GM19324 (cell line): ENCODE data around the gene EPHB2.

ENCODE experiments used
- ATAC-seq: cut with Tn5 transposase; IDR thresholded peaks from one replicate; pipeline ENCODE4 v1.9.1; 2021; ENCODE audit warnings: mild to moderate bottlenecking, moderate library complexity; ENCODE audit not compliant: unreplicated experiment, low FRiP score

Gene EPHB2

DNA sequence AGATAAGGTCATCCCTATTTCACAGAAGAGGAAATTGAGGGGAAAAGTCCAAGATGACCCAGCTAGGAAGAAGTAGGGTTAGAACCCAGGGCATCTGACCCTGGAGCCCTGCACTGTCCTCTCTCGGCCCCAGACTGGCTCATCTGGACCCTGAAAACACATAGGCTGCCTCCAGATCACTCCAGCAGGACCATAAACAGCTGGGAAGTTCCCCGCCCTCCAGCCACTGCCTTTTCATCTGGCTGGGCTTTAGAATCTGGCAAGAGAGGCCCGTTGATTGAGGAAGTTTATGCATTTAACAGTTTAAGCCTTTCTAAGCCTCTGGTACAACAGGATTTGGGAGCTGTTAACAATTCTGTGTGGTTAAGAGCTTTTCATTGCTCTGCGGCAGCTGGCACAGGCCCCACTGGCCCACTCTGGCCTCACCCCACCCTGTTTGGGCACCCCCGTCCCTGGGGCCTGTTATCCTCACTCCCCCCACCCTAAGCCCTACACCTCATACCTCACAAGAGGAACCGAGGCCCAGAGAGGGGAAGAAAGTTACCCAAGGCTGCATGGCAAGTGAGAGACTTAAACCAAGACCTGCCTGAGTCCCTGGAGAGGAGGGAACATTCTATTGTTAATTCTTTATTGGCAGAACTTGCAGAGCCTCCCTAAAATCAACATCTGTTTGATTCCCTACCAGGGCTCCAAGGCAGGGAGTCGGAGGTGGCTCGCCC, 84.2 kb downstream of the EPHB2 start:
- no peak for ATAC-seq

DNA sequence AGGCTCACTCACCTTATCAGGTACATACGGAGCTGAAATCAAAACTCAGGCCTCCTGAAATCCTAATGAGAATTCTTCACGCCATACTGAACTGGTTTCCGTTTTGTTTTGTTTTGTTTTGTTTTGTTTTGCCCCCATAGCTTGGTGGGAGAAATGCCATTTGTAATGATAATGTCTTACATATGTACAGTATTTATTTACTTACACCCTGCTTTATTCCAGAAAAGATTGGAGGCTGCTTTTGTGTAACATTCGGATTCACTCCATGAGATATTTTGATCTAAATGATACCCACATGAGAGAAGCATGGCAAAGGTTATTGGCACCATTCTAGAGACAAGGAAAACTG, 84.7 kb downstream of the EPHB2 start:
- no peak for ATAC-seq

DNA sequence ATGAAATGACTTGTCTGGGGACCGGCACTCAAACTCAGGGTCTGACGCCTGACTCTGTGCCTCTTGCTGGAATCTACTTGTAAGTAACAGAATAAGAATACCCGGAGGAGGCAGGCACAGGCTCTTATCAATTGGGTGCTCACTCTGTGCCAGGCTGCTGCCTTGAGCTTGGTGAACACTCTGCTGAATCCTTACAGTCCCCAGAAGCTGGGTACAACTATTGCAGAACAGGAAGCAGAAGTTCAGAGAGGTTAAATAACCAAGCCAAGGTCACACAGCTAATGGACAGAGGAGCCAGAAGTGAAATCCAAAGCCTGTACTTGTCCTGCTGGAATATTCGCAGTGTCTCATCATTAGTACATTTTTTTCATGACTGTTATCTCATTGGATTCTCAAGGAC, 86.0 kb downstream of the EPHB2 start:
- no peak for ATAC-seq

DNA sequence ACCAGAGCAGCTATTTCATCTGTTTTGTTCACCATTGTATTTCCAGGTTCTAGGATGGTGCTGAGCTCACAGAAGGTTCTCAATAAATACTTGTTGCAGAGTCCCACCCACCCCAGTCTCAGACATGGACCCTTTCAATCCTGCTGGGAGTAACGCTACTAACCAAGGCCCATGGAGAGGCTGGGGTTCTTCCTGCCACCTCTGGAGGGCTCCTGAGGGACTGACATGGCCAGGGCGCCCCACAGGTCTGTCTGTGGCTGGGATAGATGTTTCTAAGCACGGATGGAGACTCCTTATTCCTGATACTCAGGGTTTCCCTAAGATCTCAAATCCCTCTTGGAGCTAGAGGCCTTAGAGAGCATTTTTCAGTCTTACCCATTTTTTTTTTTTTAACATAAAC, 87.4 kb downstream of the EPHB2 start:
- ATAC-seq, result no peak

DNA sequence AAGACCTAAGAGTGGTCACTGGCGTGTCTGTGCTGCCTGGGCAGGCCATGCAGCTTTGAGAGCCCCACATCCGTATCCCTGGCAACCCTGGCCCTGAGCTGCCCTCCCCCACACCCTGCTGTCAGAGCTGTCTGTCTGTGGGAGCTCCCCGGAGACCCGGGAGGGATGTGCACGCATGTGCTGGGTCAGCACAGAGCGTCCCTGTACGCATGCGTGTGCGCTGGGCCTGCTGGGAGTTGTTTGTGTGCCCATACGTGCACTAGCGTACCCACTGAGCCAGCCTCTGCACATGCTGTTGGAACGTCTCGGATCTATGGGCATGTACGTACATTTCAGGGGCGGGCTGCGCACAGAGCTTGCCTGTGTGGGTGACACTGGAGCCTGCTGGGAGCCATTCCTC, 89.3 kb downstream of the EPHB2 start:
- ATAC-seq, result no peak

DNA sequence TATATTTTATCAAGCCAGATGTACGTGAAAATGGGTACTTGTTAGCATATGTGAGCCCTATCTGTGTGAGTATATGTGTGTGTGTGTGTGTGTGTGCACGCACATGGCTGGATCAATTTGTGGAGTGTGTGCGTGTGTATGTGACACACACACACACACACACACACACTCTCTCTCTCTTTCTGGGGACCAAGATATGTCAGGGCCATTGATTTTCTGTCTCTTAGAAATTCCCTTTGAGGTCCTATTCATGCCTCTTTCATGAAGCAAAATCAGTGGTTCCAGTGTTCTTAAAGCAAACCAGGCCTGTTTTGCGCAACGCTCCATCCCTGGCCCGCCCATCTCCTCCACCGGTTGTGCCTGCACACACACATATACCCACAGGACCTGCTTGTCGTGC, 90.0 kb downstream of the EPHB2 start:
- no peak for ATAC-seq

DNA sequence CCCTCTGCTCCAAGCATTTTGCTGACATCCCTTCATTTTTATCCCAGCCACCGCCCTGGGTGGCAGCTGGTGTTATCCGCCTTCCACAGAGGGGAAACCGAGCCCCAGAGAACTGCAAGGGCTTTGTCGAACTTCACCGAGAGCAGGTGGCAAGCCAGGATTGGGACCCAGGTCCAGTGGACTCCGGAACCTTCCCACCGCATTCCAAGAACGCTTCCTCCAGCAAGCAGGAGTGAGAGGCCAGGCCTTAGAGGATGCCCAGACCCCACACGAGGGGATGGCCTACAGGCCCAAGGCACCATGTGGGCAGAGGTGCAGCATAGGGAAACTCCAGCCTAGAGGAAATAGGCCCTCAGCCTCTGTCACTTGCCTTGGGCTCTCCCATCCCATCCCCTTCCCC, 90.7 kb downstream of the EPHB2 start:
- no peak for ATAC-seq

DNA sequence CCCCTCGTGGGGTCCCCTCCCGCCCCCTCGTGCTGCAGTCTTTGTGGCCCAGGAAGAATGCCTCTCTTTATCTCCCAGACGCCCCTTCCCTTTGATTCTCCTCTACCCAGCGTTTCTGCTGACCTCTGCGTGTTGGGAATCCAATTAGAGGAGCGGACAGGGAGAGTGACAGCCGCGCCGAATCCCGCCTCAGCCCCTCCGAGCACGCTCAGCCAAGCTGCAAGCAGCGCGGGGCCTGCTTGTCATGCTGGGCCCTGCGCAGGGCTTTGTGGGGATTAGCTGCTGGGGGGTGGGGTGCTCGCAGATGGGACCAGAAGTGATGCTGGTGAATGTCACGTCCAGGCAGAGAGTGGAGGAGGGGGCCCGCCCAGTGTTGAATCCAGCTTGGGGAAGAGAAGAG, 91.1 kb downstream of the EPHB2 start:
- ATAC-seq, result no peak

DNA sequence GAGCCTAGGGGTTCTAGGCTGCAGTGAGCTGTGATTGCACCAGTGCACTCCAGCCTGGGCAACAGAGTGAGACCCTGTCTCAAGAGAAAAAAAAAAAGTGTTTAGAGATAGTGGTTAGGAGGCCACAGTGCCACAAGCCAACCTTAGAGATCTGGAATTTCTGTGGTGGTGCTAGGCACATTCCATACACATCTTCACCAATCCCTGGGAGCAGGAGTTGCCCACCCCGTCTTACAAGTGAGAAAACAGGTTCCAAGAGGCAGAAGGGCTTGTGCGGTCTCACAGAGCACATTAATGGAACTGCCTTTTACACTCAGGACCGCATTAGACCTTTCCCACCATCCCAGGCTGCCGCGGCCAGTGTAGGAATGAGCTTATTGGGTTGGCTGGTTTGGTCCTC, 93.2 kb downstream of the EPHB2 start:
- ATAC-seq, result no peak

DNA sequence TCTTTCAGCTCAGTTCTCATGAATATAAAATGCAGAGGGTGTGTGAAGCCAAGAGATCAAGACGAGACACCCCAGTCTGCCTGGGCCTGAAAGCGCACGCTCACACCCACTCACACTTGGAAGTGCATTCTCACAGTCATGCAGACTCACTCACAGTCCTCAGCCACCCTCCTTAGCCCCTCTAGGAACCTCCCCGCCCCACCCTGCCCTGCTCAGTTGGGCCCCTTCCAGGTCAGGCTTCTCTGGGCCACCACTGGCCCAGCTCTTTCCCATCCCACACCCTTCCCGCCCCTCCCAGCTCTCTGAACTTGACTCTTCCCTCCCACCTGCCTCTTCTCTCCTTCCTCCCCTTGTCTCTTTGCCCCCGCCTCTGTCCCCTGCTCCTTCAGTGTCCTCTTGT, 93.8 kb downstream of the EPHB2 start:
- ATAC-seq, result no peak

DNA sequence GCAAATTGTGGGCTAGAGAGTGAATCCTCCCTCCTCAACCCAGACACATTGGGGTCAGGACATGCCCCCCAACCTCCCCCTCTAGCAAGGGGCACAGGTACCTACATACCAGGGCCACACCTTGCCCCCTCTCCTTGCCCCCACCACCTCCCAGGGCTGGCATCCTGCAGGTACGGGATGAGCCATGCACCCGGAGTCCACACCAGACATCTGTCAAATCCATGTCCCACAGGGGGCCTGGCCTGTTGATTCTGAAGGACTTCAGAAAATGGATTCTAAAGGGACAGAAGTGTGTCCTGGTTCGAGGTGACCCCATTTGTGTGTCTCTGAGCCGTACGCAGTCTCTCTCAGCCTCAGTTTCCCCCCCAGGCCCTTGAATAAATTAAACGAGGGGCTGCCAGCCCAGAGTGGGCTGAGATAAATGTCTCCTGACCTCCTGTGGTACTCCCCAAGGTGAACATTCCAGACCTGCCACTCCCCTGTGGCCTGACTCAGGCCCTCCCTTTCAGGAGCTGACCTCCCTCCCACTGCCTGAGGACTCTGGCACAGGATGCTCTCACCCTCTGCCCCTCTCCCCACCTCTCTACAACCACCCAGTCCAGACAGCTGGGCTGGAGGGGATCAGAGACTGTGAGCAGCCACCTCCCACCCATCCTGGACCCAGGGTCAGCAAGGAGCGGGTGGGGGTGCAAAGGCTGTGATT, 94.5 kb downstream of the EPHB2 start:
- no peak for ATAC-seq

DNA sequence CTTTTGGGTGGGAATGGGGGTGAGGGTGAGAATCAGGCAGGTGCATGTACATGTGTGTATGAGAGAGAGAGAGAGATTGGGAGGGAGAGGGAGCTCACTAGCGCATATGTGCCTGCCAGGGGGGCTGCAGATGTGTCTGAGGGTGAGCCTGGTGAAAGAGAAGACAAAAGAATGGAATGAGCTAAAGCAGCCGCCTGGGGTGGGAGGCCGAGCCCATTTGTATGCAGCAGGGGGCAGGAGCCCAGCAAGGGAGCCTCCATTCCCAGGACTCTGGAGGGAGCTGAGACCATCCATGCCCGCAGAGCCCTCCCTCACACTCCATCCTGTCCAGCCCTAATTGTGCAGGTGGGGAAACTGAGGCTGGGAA, 95.0 kb downstream of the EPHB2 start:
- ATAC-seq, result no peak

DNA sequence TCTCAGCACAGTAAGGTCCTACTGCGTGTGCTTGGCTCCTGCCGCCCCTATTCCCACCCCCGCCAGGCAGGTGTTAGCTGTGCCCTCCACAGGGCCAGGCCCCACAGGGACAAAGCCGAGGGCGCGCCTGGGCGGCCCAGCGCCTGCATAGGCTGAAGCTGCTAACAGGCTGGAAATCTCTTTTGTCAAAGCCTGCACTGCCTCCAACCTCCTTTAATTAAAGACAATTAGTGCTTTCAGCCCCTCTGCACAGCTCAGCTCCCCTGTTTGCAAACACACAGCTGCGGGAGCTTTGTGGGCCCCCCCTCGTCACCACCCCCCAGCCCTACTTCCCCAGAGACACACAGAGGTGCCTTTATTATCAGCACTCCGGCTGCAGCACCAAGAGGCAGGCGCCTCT, 95.9 kb downstream of the EPHB2 start:
- no peak for ATAC-seq

DNA sequence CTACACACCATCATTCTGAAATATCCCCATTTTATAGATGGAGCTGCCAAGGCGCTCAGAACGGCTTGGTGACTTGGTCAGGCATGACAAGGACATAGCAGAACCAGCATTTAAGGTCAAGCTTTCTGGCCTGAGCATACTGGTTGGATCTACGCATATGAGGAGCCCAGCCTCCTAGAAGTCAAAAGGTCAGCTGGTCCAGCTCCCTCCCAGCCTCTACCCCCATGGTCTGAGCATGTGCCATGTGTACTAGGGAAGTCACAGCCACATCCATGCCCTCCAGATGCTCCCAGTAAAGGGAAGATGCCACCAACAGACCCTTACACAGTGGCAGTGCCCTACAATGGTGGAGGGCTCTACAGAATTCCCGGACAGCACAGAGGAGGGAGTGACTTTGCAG, 96.7 kb downstream of the EPHB2 start:
- no peak for ATAC-seq

DNA sequence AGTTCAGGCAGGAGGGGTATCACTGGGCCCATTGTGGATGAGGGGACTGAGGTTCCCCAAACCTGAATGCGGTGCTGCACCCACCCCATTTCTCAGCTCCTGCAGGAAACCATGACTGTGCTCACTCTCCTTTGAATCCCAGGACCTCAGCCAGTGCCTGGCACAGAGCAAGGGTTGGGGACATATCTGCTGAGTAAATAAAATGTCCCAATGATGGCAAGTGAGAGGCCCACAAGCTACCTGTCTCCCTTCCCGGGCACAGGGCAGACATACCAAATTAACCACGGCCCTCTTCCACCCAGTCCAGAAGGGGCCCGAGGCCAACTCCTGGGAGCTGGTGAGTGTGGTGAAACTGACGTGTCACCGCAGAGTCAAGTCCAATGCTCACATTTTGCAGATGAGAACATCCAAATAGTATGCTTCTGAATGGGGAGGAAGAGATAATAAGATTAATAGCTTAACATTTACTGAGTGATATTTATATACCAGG, 97.6 kb downstream of the EPHB2 start:
- ATAC-seq, result no peak

DNA sequence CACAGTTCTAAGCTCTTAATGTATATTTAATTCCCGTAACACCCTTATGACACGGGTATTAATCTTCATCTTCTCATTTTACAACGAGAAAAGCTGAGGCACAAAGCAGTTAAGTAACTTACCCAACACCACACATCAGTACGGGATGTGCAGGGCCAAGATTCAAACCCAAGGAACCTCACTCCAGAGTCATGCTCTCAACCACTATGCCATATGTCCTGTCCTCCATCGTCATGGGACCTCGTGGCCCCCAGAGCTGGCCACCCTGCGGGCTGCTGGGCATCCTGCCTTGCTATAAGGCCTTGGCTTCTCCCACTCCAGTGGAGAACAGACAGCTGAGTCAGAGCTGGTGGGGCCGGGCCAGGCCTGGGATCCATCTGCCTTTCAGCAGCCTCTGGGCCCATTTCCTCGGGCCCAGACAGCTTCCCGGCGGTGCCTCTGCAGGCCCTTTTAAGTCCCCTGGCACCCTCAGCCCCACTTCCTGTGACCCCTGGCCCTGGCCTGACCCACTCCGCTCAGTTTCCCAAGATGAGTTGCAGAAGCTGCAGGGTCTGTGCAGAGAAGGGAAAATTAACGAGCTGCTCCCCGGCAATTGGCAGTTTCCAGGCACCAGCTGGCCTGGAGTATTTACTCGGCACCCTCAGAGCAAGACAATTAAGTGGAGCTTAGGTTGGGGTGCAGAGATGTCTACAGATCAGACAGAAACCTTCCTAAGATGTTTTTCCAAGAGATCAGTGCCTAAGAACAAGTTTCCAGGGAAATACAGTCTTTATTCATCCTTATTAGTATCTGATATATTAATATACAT, 98.2 kb downstream of the EPHB2 start:
- ATAC-seq, result no peak

DNA sequence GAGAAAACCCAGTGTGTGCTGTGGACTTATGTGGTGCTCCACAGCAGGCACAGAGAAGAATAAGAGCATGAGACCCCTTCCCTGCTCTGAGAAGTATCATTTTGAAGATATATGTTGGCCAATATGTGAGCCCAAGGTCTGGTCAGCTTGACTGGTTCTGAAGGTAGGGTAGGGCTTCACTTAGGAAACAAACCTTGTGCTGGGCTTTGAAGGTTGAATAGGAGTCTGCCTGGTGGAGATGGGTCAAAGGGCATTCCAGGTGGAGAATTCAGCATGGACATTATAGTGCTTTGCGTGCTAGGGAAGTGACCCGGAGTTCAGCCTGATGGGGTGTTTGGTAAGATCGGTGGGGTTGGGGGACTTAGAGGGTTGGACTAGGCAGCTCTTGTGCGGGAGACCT, 99.1 kb downstream of the EPHB2 start:
- no peak for ATAC-seq

DNA sequence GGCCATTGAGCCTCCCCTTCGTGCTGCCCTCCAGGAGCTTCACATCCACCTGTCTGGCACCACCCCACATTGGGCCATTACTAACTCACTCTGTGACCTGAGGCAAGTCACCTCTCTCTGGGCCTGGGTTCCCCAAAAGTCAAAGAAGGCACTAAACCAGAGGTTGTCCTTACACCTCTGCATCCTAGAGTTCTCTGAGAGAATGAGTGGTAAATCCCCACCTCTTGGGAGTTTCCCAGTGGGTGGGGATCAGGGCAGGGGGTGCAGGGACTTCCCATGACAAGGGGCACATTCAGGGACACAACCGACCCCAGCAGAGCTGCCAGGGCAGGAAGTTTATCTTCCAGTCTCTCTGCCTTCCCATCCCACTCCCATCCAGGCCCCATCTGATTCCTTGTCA, 99.7 kb downstream of the EPHB2 start:
- ATAC-seq, result no peak

DNA sequence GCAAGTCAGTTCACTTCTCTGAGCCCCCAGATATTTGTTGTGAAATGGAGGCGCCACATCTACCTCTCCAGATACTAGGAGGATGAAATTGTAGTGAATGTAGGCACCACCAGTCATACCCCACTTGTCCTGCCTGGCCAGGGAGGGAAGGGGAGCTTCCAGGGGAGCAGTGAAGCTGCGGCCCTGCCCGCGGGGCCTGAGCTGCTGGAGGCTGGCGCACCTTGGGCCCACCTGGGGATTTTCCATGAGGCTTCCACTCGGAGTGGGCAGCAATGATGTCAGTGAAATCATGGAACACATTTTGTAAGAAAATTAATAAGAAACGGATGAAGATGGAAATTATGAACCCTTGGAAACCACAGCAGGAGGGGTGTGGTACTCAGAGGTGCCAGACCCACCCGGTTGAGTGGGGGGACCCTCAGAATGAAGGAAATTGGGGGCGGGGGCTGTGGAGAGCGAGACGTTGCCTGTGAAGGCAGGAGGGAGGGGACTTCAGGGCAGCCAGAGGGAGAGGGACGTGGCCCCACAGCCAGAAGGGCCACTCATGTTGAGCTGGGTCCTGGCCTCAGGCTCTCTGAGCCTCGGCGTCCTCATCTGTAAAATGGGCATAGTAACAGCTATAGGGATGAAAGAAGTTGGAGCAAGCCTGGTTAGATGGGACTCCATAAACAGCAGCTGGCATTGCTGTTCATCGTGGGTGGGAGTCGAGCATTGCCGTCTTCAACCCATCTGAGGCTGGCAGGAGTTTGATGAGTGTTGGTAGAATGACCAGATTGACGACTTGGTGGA, 101.6 kb downstream of the EPHB2 start:
- no peak for ATAC-seq

DNA sequence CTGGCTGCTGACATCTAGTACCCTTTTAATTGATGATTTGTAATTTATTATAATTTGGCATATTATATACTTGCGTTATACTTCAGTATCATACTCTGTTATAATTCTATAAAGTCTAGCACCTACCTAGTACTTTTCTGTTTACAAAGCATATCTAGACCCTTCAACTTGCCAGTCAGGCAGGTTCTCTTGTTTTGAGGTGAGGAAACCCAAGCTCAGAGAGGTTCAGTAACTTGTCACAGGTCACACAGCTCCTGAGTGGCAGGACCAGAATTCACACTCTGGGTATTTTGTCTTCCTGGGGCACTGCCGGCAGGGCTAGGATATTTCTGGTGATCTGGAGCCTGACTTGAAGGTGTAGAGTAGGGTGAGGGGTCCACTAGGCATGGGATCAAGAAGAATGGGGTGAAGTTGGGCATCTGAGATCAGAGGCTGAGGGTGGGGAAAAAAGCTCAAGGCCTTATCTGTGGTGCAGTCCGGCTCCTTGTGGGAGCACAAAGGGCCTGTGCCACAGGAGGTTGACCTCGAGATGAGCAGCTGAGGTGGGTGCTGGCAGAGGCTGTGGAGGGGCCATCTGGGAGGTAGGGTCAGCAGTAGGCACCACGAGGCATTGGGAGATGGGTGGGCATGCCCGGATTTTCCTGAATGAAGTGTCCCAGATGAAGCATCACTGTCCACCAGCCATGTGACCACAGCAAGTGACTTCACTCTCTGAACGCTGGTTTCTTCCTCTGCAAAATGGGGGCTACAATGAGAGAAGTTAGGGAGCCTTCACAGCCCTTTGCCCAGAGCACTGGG, 102.6 kb downstream of the EPHB2 start:
- no peak for ATAC-seq
